Stimulated activated CD4-positive, alpha-beta T cell treated with anti-CD3 and anti-CD28 coated beads, Interleukin-1b, Interleukin-23, amount 100 ng/mL, for 24 hours (primary cell): Measurements from ENCODE around the gene CWC15.
"Not testable (repeated sequence)": the region's sequence is repeated elsewhere in the genome, so short reads cannot be mapped to it uniquely, and the experiment has no call there.

Source experiments
- DNase-seq, 4 experiments: peaks; one replicate each; pipeline ENCODE4 v3.0.0-alpha.2; 2020; ENCODE audit warnings: low read depth in 4 of 4, low spot score in 1 of 4

Gene CWC15

DNA sequence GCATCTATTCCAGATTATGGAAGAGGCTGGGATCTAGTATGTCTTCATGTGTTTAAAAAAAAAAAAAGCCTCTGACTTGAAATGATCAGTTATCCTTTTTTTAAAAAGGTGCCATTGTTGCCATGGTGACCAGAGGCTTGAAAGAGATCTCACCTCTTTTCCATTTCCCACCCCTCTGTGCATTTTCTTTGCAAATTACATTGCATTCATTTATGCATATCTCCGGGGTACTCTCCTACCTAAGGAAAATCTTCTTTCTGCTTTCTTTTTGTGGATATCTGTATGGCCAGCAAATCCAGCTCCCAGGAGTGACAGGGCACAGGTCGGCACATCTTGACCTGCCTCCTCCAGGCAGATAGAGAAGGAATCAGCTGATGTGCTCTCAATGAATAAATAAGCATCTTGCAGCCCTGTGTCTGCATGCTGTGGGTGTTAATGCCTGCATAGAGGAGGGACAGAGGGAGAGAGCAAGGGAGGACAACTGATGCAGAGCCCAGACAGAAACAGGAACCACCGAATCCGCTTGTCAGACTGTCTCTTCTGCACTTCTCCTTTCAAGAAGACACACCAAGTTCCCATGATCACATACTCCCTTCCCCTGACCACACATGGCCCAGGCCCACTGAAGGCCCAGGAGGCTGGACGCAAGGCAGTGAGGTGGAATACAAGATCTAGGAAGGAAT, 50.9 kb downstream of the CWC15 start:
- DNase-seq, result no peak

GRCh38 chr11:94920311-94920710, 53.0 kb downstream of the CWC15 start:
- DNase-seq, result no peak

DNA sequence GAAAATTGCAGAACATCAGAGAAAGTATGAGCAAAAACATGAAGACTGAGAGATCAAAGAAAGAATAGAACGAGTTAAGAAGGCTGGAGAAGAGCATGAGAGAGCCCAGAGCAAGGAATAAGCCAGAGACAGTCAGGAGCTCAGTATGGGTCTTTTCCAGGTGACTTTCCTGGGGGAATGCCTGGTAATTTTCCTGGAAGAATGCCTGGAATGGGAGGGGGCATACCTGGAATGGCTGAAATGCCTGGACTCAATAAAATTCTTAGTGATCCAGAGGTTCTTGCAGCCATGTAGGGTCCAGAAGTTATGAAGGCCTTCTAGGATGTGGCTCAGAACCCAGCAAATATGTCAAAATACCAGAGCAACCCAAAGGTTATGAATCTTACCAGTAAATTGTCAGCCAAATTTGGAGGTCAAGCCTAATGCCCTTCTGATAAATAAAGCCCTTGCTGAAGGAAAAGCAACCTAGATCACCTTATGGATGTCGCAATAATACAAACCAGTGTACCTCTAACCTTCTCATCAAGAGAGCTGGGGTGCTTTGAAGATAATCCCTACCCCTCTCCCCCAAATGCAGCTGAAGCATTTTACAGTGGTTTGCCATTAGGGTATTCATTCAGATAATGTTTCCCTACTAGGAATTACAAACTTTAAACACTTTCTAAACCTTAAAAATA, 59.5 kb downstream of the CWC15 start:
- DNase-seq, result not testable (repeated sequence)

DNA sequence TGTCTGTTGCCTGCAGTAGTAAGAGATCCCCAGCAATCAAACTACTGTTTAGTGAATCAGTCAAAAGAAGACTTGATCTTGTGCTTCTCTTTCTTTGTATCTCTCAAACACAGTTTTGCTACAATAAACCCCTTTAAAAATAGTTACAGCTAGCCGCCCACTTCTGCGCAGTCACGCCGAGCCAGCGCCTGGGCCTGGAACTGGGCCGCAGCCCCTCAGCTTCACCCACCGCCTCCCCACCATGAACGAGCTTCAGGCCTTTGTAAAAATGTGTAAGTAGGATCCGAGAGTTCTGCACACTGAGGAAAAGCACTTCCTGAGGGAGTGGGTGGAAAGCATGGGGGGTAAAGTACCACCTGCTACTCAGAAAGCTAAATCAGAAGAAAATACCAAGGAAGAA, 60.5 kb downstream of the CWC15 start:
- no peak for DNase-seq
